ENCODE data around the gene HRH3. TPM values are rescaled to one million over a fixed set of nuclear protein-coding genes. Genes with fewer than 3 reads are reported as not detected.

Gene HRH3
- total RNA-seq, 1 donor from 2014 or later = not detected

- DNase-seq (ENCODE audit: extremely low read depth, low read depth, low spot score) = no peak
These were observed 24.6 kb upstream of the HRH3 start for GRCh38 chr20:62244644-62245108.

- DNase-seq (ENCODE audit: extremely low read depth, low read depth, low spot score) = no peak
These were observed 23.9 kb upstream of the HRH3 start for GRCh38 chr20:62243906-62244515.

- no peak for DNase-seq (ENCODE audit: extremely low read depth, low read depth, low spot score)
These were observed 23.0 kb upstream of the HRH3 start for GRCh38 chr20:62243106-62243505.

GRCh38 chr20:62242176-62242575 is 22.1 kb upstream of the HRH3 start:
- no peak for DNase-seq (ENCODE audit: extremely low read depth, low read depth, low spot score)

- DNase-seq (ENCODE audit: extremely low read depth, low read depth, low spot score) = no peak
These were observed 21.4 kb upstream of the HRH3 start for GRCh38 chr20:62241506-62241905.

- no peak for DNase-seq (ENCODE audit: extremely low read depth, low read depth, low spot score)
These were observed 20.1 kb upstream of the HRH3 start for GRCh38 chr20:62240020-62240685.

GRCh38 chr20:62239278-62239879 is 19.3 kb upstream of the HRH3 start:
- DNase-seq (ENCODE audit: extremely low read depth, low read depth, low spot score) = no peak

- no peak for DNase-seq (ENCODE audit: extremely low read depth, low read depth, low spot score)
These were observed 18.6 kb upstream of the HRH3 start for GRCh38 chr20:62238569-62239277.

- peak; percentile 55 for DNase-seq (ENCODE audit: extremely low read depth, low read depth, low spot score)
These were observed 17.9 kb upstream of the HRH3 start, which contains the start of gene OSBPL2 for GRCh38 chr20:62237801-62238568. Gene OSBPL2, plus strand, starts transcription at chr20:62238521. Its CDS starts 17,664 bp downstream, at chr20:62256185.

- DNase-seq (ENCODE audit: extremely low read depth, low read depth, low spot score) = no peak
These were observed 17.4 kb upstream of the HRH3 start for GRCh38 chr20:62237514-62237800.

GRCh38 chr20:62236766-62237513 is 16.9 kb upstream of the HRH3 start:
- DNase-seq (ENCODE audit: extremely low read depth, low read depth, low spot score) = no peak

GRCh38 chr20:62236200-62236599 is 16.1 kb upstream of the HRH3 start:
- no peak for DNase-seq (ENCODE audit: extremely low read depth, low read depth, low spot score)

GRCh38 chr20:62235777-62236157 is 15.7 kb upstream of the HRH3 start:
- DNase-seq (ENCODE audit: extremely low read depth, low read depth, low spot score) = no peak

- no peak for DNase-seq (ENCODE audit: extremely low read depth, low read depth, low spot score)
These were observed 15.1 kb upstream of the HRH3 start for GRCh38 chr20:62235001-62235776.

- no peak for DNase-seq (ENCODE audit: extremely low read depth, low read depth, low spot score)
These were observed 14.3 kb upstream of the HRH3 start for GRCh38 chr20:62234339-62234738.

- no peak for DNase-seq (ENCODE audit: extremely low read depth, low read depth, low spot score)
These were observed 13.6 kb upstream of the HRH3 start for GRCh38 chr20:62233684-62234083.

- no peak for DNase-seq (ENCODE audit: extremely low read depth, low read depth, low spot score)
These were observed 12.9 kb upstream of the HRH3 start for GRCh38 chr20:62232770-62233645.

- no peak for DNase-seq (ENCODE audit: extremely low read depth, low read depth, low spot score)
These were observed 12.1 kb upstream of the HRH3 start for GRCh38 chr20:62232194-62232593.
